Measurements from ENCODE around the gene OGDHL. TPM values are rescaled to one million over a fixed set of nuclear protein-coding genes. Genes with fewer than 3 reads are reported as not detected.

OGDHL gene
- total RNA-seq, 2 experiments from 2014 or later: not detected

Other genes starting within 250 kb of the OGDHL start
- 10 to 100 TPM; 31.8 to 34.8 TPM for gene ERCC6, start 223.2 kb downstream of the OGDHL start, total RNA-seq
- not detected for gene SLC18A3, start 152.0 kb downstream of the OGDHL start, total RNA-seq
- gene CHAT, start 148.3 kb downstream of the OGDHL start, total RNA-seq: not detected
- gene C10orf53, start 82.7 kb downstream of the OGDHL start, total RNA-seq: not detected
- 10 to 100 TPM; 32.7 to 34.2 TPM for gene PARG, start 179.7 kb upstream of the OGDHL start, total RNA-seq
- gene TIMM23B, start 179.7 kb upstream of the OGDHL start, total RNA-seq: 10 to 100 TPM; 19.2 to 21.1 TPM
- 10 to 100 TPM; 17.9 to 18.9 TPM for gene AGAP6, start 226.1 kb upstream of the OGDHL start, total RNA-seq